ENCODE results near the gene MUTYH. TPM values are rescaled to one million over a fixed set of nuclear protein-coding genes. Genes with fewer than 3 reads are reported as not detected.

MUTYH gene
- total RNA-seq, 2 experiments from 2014 or later: 65.3 to 67.2 TPM

Other genes starting within 250 kb of the MUTYH start
- under 1 TPM; 0.47 to 0.64 TPM for gene ZSWIM5, start 133.8 kb downstream of the MUTYH start, total RNA-seq
- 10 to 100 TPM; 16.3 to 23.4 TPM for gene HPDL, start 13.5 kb downstream of the MUTYH start, total RNA-seq
- gene TOE1, start 270 bp downstream of the MUTYH start, total RNA-seq: 10 to 100 TPM; 21.4 to 26.5 TPM
- gene TESK2, start 150.7 kb upstream of the MUTYH start, total RNA-seq: 1 to 10 TPM; 3.0 to 4.4 TPM
- gene CCDC163, start 159.6 kb upstream of the MUTYH start, total RNA-seq: 1 to 10 TPM; 7.8 to 7.9 TPM
- gene MMACHC, start 159.9 kb upstream of the MUTYH start, total RNA-seq: 1 to 10 TPM; 7.3 to 8.4 TPM
- gene PRDX1, start 181.4 kb upstream of the MUTYH start, total RNA-seq: 100 to 1,000 TPM; 225 to 412 TPM
- 100 to 1,000 TPM; 137 to 150 TPM for gene AKR1A1, start 210.4 kb upstream of the MUTYH start, total RNA-seq
- gene NASP, start 243.6 kb upstream of the MUTYH start, total RNA-seq: 100 to 1,000 TPM; 233 to 256 TPM